AG09319 (cell line): ENCODE measurements around the gene IL18BP.
A peak's percentile ranks its signal among the peaks of the same experiment; 100 is the strongest.

Source experiments
- DNase-seq: peaks from one replicate; pipeline ENCODE4 v3.0.0-alpha.2; 2010; ENCODE audit warnings: low read depth; ENCODE audit errors: extremely low read depth
- CTCF ChIP-seq: IDR thresholded peaks from 2 replicates; pipeline ENCODE4 v1.5.1; 2011; ENCODE audit warnings: low read depth, mild to moderate bottlenecking, inconsistent platforms, low read length, moderate library complexity

The IL18BP gene

GRCh38 chr11:71987521-71987920 is 11.2 kb upstream of the IL18BP start:
- no peak for DNase-seq
- TF ChIP-seq CTCF, result no peak

GRCh38 chr11:71988050-71988449 is 10.7 kb upstream of the IL18BP start:
- TF ChIP-seq CTCF, result no peak
- DNase-seq, result peak; percentile 61

GRCh38 chr11:71990701-71991100 is 8.0 kb upstream of the IL18BP start:
- DNase-seq, result no peak
- TF ChIP-seq CTCF, result no peak

GRCh38 chr11:71991494-71991893 is 7.2 kb upstream of the IL18BP start:
- TF ChIP-seq CTCF, result no peak
- DNase-seq, result no peak

- no peak for TF ChIP-seq CTCF
Observed at GRCh38 chr11:71992136-71992730, 6.5 kb upstream of the IL18BP start.

GRCh38 chr11:71994786-71995185 is 3.9 kb upstream of the IL18BP start:
- no peak for TF ChIP-seq CTCF
- no peak for DNase-seq

More at GRCh38 chr11:71992136-71992730, 6.5 kb upstream of the IL18BP start:
- DNase-seq, result no peak

- no peak for DNase-seq
- no peak for TF ChIP-seq CTCF
Observed at GRCh38 chr11:71995726-71996291, 2.9 kb upstream of the IL18BP start.
